ENCODE data around the gene WAS. TPM values are rescaled to one million over a fixed set of nuclear protein-coding genes. Genes with fewer than 3 reads are reported as not detected.
"Not testable (repeated sequence)": the region's sequence is repeated elsewhere in the genome, so short reads cannot be mapped to it uniquely, and the experiment has no call there.

Gene WAS
- total RNA-seq, 1 donor = under 0.01 TPM

DNA sequence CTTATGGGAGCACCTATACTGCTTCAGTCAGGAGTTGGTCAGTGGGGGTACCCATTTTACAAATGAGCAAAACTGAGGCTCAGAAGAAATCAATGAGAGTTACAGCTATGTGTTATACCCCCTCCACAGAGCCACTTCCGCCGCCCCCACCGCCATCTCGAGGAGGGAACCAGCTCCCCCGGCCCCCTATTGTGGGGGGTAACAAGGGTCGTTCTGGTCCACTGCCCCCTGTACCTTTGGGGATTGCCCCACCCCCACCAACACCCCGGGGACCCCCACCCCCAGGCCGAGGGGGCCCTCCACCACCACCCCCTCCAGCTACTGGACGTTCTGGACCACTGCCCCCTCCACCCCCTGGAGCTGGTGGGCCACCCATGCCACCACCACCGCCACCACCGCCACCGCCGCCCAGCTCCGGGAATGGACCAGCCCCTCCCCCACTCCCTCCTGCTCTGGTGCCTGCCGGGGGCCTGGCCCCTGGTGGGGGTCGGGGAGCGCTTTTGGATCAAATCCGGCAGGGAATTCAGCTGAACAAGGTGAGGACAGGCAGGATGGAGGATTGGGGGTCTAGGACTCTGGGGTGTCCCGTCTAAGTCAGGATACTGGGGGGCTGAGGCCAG lies 5.0 kb downstream of the WAS start:
- no peak overlapping the region for H3K4me3 ChIP-seq (ENCODE audit: low read depth, low read length)
- DNase-seq (ENCODE audit: low read depth) = no peak
- TF ChIP-seq, protein P1, sequence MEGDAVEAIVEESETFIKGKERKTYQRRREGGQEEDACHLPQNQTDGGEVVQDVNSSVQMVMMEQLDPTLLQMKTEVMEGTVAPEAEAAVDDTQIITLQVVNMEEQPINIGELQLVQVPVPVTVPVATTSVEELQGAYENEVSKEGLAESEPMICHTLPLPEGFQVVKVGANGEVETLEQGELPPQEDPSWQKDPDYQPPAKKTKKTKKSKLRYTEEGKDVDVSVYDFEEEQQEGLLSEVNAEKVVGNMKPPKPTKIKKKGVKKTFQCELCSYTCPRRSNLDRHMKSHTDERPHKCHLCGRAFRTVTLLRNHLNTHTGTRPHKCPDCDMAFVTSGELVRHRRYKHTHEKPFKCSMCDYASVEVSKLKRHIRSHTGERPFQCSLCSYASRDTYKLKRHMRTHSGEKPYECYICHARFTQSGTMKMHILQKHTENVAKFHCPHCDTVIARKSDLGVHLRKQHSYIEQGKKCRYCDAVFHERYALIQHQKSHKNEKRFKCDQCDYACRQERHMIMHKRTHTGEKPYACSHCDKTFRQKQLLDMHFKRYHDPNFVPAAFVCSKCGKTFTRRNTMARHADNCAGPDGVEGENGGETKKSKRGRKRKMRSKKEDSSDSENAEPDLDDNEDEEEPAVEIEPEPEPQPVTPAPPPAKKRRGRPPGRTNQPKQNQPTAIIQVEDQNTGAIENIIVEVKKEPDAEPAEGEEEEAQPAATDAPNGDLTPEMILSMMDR (IDR thresholded peaks at IDR 0.05; ENCODE audit: insufficient read depth, low read depth, low read length) = no peak

DNA sequence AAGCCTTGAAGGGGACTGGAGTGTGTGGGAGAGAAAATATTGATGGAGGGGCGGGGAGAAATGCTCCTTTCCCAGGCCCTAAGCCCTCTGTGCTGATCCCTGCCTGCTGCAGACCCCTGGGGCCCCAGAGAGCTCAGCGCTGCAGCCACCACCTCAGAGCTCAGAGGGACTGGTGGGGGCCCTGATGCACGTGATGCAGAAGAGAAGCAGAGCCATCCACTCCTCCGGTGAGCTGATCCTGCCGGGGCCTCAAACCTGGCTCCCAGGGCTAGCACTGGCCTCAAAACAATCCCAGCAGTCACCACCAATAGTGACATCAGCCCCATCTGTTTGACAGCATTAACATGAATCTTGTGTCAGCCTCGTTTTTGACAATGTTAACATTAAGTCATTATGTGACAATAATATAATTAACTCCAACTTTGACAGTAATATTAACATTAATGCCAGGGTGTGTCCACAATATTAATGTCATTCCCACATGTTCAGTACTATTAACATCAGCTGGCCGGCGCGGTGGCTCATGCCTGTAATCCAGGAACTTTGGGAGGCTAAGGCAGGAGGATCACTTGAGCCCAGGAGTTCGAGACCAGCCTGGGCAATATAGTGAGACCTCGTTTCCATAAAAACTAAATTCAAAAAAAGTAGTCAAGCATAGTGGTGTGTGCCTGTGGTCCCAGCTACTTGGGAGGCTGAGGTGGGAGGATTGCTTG lies 5.8 kb downstream of the WAS start:
- DNase-seq (ENCODE audit: low read depth) = no peak
- TF ChIP-seq, protein P1 (IDR thresholded peaks at IDR 0.05; ENCODE audit: insufficient read depth, low read depth, low read length) = no peak
- no peak overlapping the region for H3K4me3 ChIP-seq (ENCODE audit: low read depth, low read length)

DNA sequence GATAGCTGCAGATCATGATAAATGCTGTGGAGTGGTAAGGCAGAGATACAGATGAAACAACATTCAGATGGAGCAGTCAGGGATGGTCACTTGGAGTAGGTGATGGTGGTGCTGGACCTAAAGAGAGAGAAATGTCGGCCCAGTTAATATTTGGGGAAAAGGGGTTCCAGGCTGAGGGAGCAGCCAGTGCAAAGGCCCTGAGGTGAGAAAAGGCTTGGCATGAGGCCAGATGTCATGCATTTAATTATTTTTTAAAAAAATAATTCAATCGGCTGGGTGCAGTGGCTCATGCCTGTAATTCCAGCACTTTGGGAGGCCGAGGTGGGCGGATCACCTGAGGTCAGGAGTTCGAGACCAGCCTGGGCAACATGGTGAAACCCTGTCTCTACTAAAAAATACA lies 8.1 kb downstream of the WAS start:
- not testable (repeated sequence) for H3K4me3 ChIP-seq (ENCODE audit: low read depth, low read length); DNase-seq (ENCODE audit: low read depth)

DNA sequence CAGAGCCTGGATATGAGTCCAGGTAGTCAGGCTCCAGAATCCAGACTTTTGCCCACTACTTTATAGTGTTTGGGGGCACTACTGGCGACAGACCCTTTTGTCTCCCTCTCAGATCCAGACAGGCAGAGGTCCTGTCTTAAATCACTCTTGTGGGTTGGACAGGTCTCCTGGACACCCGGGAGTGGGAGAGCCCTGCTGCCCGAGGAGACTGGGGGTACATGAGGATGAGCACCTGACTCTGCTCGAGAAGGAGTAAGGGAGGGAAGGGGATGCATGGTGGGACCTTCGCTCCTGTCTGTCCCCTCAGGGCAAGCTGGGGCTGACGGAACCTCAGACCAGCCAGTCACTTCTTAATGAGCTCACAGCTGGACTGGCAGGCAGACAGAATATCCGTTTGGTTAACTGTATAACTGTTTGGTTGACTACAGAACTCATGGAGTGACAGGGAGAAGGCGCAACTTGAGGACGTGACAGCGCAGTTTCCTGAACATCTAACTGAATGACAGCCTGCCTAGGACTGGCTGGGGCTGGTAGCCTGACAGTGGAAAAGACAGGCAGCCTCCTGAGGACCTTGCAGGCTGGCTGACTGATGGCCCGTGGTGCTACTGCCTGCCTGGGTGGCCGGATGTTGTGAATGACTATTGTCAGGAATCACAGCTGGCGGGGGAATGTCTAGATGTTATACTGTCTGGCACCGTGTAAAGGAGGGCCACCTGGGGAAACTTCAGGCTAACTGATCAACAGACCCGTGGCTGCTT lies 11.4 kb downstream of the WAS start:
- no peak for DNase-seq (ENCODE audit: low read depth)
- TF ChIP-seq, protein P1 (IDR thresholded peaks at IDR 0.05; ENCODE audit: insufficient read depth, low read depth, low read length) = no peak
- H3K4me3 ChIP-seq (ENCODE audit: low read depth, low read length) = no peak overlapping the region

DNA sequence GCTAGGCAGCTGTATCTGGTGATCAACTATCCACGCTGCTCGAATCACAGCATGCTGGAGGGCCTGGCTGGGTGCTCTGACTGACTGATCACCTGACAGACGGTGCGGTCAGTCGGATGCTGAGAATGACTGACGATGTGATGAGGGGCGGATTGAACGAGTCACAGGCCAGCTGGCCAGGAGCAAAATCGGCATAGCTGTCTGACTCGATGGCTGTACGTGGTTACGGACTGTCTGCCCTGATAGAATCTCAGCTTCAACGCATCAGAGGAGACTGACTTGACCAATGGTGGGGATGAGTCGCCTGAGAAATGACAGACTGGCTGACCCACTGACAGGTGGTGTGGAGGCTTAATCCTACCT lies 11.9 kb downstream of the WAS start:
- TF ChIP-seq, protein P1 (IDR thresholded peaks at IDR 0.05; ENCODE audit: insufficient read depth, low read depth, low read length) = no peak
- peak overlapping the region; percentile 67 for H3K4me3 ChIP-seq (ENCODE audit: low read depth, low read length)
- no peak for DNase-seq (ENCODE audit: low read depth)

DNA sequence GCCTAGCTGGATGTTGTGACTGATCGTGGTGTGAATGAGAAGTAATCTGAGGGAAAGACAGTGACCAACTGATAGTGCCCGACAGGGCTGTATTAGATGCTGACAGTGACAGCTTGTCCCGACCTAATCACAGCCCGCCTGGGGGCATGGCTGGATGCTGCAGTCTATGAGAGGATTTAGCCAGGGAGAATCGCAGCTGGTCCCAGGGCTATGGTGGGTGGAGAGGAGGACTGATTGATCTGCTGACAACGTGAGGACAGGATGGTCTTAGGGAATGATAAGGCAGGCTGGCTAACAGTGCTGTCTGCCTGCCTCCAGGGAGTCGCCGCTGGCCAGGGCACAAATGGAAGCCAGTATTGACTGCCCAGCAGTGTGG lies 12.3 kb downstream of the WAS start:
- no peak for DNase-seq (ENCODE audit: low read depth)
- peak overlapping the region; percentile 67 for H3K4me3 ChIP-seq (ENCODE audit: low read depth, low read length)
- TF ChIP-seq, protein P1 (IDR thresholded peaks at IDR 0.05; ENCODE audit: insufficient read depth, low read depth, low read length) = no peak

DNA sequence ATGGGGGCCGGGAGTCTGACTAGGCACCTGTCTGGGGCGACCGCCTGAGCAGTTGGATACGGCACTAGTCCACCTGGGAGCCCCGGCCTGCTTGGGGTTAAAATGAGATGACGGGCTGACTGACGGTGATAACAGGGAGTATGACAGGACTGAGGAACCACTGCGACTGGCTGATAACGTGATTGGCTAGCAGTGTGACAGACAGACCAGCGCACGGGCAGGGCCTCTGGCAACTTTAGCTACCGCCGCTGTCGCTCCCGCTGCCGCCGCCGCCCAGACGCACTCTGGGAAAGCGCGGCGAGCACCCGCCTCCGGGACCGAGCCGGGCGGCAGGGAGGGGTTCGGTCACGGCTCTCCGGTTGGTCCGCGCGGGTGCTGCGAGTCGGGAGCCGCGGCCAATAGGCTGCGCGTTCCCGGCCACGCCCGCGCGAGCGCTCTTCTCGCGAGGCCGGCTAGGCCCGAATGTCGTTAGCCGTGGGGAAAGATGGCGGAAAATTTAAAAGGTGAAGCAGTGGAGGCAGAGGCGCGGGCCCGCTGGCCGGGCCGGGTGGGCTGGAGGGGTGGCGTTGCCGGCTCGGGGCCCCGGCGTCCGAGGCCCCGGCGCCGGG lies 12.8 kb downstream of the WAS start, which contains the start of gene SUV39H1:
Gene SUV39H1 (plus strand): TSS at position 434 of the 608 bp plus-strand sequence. CDS start 51 bp downstream, at position 485.
- DNase-seq (ENCODE audit: low read depth) = peak; percentile 84
- TF ChIP-seq, protein P1 (IDR thresholded peaks at IDR 0.05; ENCODE audit: insufficient read depth, low read depth, low read length) = no peak
- H3K4me3 ChIP-seq (ENCODE audit: low read depth, low read length) = peak within 1 kb of the TSS; percentile 67
